Measurements from ENCODE around the gene ATP5F1C.

The ATP5F1C gene

DNA sequence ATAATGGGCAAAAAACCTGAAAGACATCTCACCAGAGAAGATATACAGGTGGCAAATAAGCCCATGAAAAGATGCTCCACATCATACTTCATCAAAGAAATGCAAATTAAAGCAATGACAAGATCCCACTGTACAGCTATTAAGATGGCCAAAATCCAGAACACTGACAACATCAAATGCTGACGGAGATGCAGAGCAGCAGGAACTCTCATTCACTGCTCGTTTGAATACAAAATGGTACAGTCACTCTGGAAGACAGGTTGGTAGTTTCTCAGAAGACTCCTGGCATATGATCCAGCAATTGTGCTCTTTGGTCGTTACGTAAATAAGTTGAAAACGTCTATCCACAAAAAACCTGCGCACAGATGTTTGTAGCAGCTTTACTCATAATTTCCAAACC lies 35.7 kb upstream of the ATP5F1C start:
- TF ChIP-seq POLR2AphosphoS5 (IDR thresholded peaks at IDR 0.05; ENCODE audit: low read depth, low read length) (no peak), SIN3A (IDR thresholded peaks at IDR 0.05; ENCODE audit: borderline replicate concordance, insufficient read depth, low read length) (no peak), TAF1 (IDR thresholded peaks at IDR 0.05; ENCODE audit: borderline replicate concordance, insufficient read depth, low read length) (no peak), FOXP2 (optimal IDR thresholded peaks at IDR 0.05; ENCODE audit: borderline replicate concordance, extremely low read depth, extremely low read length, insufficient read depth) (no peak)
- TF ChIP-seq, protein P1, sequence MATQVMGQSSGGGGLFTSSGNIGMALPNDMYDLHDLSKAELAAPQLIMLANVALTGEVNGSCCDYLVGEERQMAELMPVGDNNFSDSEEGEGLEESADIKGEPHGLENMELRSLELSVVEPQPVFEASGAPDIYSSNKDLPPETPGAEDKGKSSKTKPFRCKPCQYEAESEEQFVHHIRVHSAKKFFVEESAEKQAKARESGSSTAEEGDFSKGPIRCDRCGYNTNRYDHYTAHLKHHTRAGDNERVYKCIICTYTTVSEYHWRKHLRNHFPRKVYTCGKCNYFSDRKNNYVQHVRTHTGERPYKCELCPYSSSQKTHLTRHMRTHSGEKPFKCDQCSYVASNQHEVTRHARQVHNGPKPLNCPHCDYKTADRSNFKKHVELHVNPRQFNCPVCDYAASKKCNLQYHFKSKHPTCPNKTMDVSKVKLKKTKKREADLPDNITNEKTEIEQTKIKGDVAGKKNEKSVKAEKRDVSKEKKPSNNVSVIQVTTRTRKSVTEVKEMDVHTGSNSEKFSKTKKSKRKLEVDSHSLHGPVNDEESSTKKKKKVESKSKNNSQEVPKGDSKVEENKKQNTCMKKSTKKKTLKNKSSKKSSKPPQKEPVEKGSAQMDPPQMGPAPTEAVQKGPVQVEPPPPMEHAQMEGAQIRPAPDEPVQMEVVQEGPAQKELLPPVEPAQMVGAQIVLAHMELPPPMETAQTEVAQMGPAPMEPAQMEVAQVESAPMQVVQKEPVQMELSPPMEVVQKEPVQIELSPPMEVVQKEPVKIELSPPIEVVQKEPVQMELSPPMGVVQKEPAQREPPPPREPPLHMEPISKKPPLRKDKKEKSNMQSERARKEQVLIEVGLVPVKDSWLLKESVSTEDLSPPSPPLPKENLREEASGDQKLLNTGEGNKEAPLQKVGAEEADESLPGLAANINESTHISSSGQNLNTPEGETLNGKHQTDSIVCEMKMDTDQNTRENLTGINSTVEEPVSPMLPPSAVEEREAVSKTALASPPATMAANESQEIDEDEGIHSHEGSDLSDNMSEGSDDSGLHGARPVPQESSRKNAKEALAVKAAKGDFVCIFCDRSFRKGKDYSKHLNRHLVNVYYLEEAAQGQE (IDR thresholded peaks at IDR 0.05; ENCODE audit: insufficient read depth in 1 of 2, low read depth in 2 of 2, low read length in 2 of 2) = no peak

DNA sequence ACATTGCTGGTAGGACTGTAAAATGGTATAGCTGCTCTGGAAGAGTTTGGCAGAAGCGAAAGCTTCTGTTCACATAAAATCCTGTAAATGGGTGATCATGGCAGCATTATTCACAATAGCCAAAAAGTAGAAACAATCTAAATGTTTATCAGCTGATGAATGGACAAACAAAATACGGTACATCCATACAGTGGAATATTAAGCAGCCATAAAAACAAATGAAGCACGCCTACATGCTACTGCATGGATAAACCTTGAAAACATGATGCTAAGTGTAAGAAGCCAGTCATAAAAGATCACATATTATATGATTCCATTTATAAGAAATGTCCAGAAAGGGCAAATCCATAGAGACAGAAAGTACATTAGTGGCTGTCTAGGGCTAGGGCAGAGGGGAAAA lies 32.9 kb upstream of the ATP5F1C start:
- TF ChIP-seq, protein P1 (IDR thresholded peaks at IDR 0.05; ENCODE audit: insufficient read depth in 1 of 2, low read depth in 2 of 2, low read length in 2 of 2) = no peak
- no peak for TF ChIP-seq TAF1 (IDR thresholded peaks at IDR 0.05; ENCODE audit: borderline replicate concordance, insufficient read depth, low read length)
- no peak for TF ChIP-seq POLR2AphosphoS5 (IDR thresholded peaks at IDR 0.05; ENCODE audit: low read depth, low read length)
- no peak for TF ChIP-seq SIN3A (IDR thresholded peaks at IDR 0.05; ENCODE audit: borderline replicate concordance, insufficient read depth, low read length)

DNA sequence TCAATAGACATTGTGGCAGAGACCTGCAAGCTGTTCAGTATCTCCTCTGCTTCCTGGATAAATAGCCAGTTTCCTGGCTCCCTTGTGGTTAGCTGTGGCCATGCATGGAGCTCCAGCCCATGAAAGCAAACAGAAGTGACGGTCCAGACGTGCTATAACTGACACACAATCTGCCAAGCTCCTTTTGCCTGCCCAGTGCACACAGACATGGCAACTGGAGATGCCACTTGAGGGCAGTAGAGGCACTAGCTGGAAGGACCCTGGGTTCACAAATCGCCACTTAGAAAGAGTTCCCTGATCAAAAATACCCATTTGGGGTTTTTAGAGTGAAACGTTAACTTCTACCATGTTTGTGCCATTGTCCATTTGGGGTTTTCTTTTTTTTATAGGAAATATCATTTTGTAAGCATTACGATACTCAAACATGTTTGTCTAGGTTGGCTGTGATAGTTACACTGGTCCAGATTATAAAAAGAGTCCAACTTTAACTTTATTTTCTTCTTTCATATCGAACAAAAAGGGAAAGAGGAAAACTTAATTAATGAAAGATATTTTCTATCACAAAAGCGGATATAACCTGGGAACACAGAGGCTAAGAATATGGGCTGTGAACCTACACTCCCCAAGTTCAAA lies 31.5 kb upstream of the ATP5F1C start:
- no peak for TF ChIP-seq POLR2AphosphoS5 (IDR thresholded peaks at IDR 0.05; ENCODE audit: low read depth, low read length)

DNA sequence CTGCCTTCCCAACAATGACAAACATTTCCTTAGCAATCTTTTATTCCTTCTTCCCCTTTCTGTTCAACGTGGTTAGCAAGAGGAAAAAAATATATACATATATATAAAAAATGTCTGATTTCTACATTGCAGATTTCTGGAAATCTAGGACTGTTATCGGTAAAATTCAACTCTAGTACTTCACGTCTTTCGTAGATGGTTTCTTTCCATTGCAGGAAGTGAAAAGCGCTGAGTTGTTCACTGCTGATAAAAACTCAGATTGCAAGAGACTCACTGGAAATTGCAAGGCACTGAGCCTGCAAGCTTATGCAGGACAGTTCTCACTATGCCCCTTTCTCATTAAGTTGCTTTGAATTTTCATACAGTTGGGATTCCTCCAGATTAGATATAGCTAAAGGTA lies 24.0 kb upstream of the ATP5F1C start:
- TF ChIP-seq TAF1 (IDR thresholded peaks at IDR 0.05; ENCODE audit: borderline replicate concordance, insufficient read depth, low read length) (no peak), SIN3A (IDR thresholded peaks at IDR 0.05; ENCODE audit: borderline replicate concordance, insufficient read depth, low read length) (no peak), FOXP2 (optimal IDR thresholded peaks at IDR 0.05; ENCODE audit: borderline replicate concordance, extremely low read depth, extremely low read length, insufficient read depth) (no peak), POLR2AphosphoS5 (IDR thresholded peaks at IDR 0.05; ENCODE audit: low read depth, low read length) (no peak)
- TF ChIP-seq, protein P1 (IDR thresholded peaks at IDR 0.05; ENCODE audit: insufficient read depth in 1 of 2, low read depth in 2 of 2, low read length in 2 of 2) = no peak

DNA sequence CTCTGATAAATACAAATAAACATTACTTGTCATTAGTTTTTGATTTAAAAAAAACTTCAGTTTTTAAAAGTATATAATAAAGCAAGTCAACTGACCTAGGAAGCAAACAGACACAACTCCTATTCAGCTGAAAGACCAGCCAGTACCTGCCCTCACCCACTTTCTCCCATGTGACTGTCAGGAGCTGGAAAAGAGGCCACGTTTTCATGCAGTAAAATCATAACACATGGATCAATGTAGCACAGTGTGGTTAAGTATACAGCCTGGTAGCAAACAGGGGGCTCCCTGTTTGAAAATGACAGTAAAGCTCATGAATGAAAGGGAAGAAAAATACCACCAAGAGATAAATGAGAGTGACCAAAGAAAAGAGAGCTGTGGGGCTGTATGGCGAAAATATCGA lies 21.7 kb upstream of the ATP5F1C start:
- no peak for TF ChIP-seq POLR2AphosphoS5 (IDR thresholded peaks at IDR 0.05; ENCODE audit: low read depth, low read length)
- TF ChIP-seq FOXP2 (optimal IDR thresholded peaks at IDR 0.05; ENCODE audit: borderline replicate concordance, extremely low read depth, extremely low read length, insufficient read depth) = no peak
- no peak for TF ChIP-seq SIN3A (IDR thresholded peaks at IDR 0.05; ENCODE audit: borderline replicate concordance, insufficient read depth, low read length)
- TF ChIP-seq, protein P1 (IDR thresholded peaks at IDR 0.05; ENCODE audit: insufficient read depth in 1 of 2, low read depth in 2 of 2, low read length in 2 of 2) = no peak
- no peak for TF ChIP-seq TAF1 (IDR thresholded peaks at IDR 0.05; ENCODE audit: borderline replicate concordance, insufficient read depth, low read length)

All from PFSK-1 (cell line).